HTERT RPE-1 (cell line): ENCODE data around the gene KPNA6.

Experiments used
- in situ Hi-C: fragments of 300-500 bp; cut with MboI; formaldehyde crosslinking; loops from 4 replicates; pipeline ENCODE4 v1.14.3; 2020; ENCODE audit warnings: low sequenced_read_pairs

Gene KPNA6

DNA sequence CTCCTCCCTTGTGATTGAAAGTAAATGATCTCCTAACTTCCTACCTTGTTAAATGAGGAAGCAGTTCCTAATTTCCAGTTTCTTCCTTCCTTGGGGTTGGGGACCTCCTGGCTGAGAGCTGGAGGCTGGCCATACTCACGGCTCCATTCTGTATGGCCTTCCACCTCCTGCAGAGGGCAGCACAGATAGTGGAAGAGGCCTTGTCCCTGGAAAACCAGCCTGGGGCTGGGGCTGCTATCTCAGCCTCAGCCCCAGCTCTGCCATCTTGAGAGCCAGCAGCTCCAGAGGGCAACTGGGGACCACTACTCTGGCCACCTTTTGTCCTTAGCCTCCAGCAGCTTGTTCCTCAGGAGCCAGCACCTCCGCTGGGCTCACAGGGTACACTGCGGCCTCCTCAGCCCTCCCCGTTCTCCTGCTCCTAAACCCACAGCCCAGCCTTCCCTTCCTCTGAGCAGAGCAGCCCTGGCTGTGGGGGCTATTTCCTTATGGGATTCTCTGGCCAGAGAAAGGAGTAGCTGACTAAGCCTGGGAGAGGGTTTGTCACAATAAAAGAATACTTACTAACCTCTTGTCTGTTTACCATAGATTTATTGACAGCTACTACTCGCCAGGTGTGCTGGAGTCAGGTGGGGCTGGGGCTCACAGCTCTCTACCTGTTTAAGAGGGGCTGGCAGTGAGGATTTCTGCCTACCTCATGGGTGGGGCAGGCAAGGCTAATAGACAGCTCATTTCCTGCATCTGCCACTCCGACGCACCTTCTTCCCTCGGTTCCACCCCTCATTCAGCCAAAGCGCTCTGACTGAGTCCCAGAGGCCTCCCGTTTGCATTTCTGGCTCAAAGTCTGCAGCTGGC is 108.0 kb downstream of the KPNA6 start:
- in situ Hi-C loops, result no loop called here

GRCh38 chr1:32216566-32216965 is 108.7 kb downstream of the KPNA6 start:
- in situ Hi-C loops, result no loop called here

DNA sequence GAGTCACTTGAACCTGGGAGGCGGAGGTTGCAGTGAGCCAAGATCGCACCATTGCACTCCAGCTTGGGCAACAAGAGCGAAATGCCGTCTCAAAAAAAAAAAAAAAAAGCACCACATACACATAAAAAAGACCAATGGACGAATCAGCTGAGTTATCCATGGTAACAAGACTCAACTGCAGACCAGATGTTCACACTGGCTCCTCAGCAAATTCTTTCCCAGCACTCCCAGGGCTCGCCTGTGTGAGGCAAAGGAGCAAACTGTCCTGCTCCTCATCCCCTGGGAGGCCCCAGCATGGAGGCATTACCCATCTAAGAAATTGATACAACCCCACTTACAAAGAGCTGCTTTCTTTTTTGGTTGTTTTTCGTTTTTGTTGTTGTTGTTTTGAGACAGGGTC is 111.2 kb downstream of the KPNA6 start:
- in situ Hi-C loops, result no loop called here

DNA sequence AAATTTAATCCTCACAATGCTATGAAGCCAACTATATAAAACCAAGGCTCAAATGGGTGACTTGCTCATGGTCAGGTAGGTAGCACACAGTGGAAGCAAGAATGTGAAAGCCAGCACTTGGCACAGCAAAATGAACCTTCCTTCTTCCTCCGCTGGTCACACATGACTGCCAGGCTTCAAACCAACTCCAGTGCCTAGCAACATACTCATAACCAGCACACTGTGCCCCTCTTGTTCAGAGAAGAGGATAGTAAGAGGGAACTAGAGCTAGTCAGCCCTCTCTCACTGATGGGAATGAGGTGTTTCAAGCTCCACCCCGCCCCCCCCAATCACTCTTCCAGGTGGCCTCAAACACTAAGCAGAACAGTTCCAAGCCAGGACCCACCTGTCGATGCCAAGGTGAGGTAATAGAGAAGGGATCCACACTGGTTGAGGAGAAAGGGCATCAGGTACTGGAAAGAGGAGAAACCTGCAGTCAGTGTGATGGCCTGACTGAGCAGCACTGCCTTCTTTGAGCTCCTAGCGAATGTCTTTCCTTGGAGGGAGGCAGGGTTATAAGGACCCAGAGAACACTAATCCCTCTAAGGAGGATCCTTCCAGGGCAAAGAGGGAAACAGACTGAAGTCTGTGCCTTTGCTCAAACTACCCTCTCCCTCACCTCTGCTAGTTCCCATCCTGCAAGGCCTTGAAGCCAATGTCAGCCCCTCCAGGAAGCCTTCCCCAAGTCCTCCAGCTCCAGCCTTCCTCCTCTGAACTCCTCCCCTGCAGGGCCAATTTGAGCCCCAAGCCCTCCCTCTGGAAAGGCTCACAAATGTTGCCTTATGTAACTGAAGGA is 113.1 kb downstream of the KPNA6 start:
- in situ Hi-C loops, result no loop called here

DNA sequence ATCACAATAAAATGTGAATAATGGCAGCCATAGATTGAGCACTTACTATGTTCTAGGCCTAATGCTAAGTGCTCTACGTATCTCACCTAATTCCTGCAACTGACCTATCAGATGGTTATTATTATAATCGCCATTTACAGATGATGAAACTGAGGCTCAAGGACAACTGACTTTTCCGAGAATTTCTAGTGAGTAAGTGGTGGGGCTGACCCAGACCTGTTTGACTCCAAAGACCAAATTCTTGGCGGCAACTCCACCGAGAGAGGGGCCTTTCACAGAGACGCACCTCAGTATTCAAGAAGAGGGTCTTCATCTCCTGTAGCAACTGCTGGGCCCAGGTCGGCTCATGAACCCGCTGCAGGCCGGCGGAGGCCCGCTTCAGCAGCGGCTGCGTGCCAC is 113.7 kb downstream of the KPNA6 start:
- in situ Hi-C loops, result no loop called here

DNA sequence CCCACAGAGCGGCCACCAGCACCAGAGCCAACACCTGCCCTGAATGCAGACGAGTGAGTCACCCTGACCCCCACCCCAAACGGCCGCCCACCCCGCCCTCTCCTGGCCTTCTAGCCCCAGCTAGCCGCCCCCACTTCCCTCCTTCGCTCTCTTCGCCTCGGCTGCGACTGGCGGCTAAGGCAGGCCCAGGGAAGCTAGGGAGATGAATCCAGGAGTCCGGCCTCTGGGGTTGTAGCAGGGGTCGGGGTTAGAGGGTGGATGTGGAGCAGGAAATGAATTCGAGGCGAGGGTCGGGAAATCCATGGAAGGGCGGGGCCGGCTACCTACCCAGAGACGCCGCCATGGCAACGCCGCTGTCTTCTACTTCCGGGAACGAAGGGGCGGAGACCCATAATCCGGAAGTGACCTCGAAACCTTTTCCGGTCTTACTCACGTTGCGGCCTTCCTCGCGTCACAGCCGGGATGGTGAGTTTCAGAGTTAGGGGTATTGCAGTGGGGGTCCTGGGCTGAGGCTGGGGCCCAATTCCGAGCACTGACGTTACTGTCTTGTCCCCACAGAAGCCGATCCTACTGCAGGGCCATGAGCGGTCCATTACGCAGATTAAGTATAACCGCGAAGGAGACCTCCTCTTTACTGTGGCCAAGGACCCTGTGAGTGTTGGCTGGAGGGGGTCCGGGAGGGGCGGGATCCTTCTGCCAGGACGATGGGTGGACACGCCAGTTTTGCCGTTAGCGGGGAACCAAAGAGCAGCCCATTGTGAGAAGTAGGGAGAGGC is 114.3 kb downstream of the KPNA6 start, which contains the start of the genes EIF3I and TMEM234:
EIF3I (plus strand) TSS at position 428 of the 776 bp plus-strand sequence; CDS start at position 463, 35 bp downstream.
TMEM234 (minus strand) TSS at position 374 of the 776 bp plus-strand sequence; CDS start at position 343, 31 bp downstream.
- in situ Hi-C loops, result no loop called here

DNA sequence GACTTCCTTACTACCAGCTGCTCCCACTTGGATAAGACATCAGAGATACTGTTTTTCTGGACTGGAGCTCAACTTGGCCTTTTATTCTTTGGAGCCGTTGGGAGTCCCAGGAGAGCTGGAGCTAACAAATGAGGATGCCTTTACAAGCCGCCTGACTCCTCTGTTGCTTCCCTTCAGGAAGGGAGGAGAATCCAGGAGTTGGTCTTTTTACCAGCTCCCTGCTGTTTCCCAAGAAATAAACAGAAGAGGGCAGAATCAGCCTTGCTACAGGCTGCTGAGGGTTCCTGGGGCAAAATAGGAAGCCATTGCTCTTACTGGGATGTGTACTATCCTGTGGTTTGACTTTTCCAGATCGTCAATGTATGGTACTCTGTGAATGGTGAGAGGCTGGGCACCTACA is 115.8 kb downstream of the KPNA6 start:
- in situ Hi-C loops, result no loop called here

- in situ Hi-C loops, result no loop called here
Measured at GRCh38 chr1:32224285-32224684, 116.4 kb downstream of the KPNA6 start.
